ENCODE data around the gene NIN. TPM values are rescaled to one million over a fixed set of nuclear protein-coding genes. Genes with fewer than 3 reads are reported as not detected.
"Not testable (repeated sequence)": the region's sequence is repeated elsewhere in the genome, so short reads cannot be mapped to it uniquely, and the experiment has no call there.

Gene NIN
- total RNA-seq, 1 donor from 2014 or later, result 21.0 TPM

DNA sequence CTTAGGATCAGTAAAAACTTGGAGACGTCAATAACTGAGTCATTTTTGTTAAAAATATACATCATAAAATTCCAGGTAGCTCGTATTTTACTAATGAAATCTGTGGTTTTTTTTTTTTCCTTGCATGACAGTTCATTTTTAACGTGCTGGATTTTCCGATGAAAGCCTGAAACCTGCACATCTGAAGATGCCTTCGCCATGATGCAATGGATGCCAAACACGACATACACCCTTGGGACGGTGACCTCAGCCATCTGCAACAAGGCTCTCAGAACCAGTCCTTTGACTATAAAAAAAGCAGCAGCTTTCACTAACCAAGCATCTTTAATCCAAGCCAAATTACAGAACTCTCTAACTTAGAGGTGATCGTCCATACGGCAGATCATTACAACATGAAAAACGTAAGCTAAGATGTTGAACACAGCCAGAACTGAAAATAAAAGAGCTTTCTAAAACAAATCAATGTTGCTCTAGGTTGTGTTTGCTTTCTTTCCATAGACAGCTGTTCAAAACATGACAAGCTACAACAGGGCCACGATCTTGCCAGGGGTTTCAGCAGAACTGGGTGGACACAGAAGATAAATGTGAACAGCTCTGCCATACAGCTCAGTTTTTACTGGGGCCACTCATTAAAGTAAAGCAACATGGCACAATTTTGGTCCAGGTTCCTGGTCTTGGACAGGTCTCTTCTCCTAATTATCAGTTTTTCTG lies 7.8 kb downstream of the NIN start:
- peaks cover 29% of the 10 kb centered on the region for H3K4me1 Mint-ChIP-seq (ENCODE audit: low read depth)

GRCh38 chr14:50822501-50823042 lies 8.4 kb downstream of the NIN start:
- no peak for DNase-seq (ENCODE audit: low spot score, unreplicated experiment)
- Mint-ChIP-seq H3K9me3 (ENCODE audit: low read depth) (no peaks in the 10 kb centered on the region), H3K36me3 (ENCODE audit: insufficient read depth) (peaks cover 6% of the 10 kb centered on the region), H3K4me1 (ENCODE audit: low read depth) (peaks cover 29% of the 10 kb centered on the region), H3K27me3 (peaks cover 78% of the 10 kb centered on the region), H3K4me3 (ENCODE audit: low read depth) (no peak overlapping the region), H3K27ac (no peak overlapping the region)
- no peak for TF ChIP-seq CTCF (IDR thresholded peaks at IDR 0.05; ENCODE audit: unreplicated experiment)

More for the DNA sequence above, 7.8 kb downstream of the NIN start:
- Mint-ChIP-seq H3K36me3 (ENCODE audit: insufficient read depth) (peaks cover 6% of the 10 kb centered on the region), H3K4me3 (ENCODE audit: low read depth) (no peak overlapping the region), H3K27ac (no peak overlapping the region), H3K9me3 (ENCODE audit: low read depth) (no peaks in the 10 kb centered on the region), H3K27me3 (peaks cover 82% of the 10 kb centered on the region)
- TF ChIP-seq CTCF (IDR thresholded peaks at IDR 0.05; ENCODE audit: unreplicated experiment), result no peak
- no peak for DNase-seq (ENCODE audit: low spot score, unreplicated experiment)

DNA sequence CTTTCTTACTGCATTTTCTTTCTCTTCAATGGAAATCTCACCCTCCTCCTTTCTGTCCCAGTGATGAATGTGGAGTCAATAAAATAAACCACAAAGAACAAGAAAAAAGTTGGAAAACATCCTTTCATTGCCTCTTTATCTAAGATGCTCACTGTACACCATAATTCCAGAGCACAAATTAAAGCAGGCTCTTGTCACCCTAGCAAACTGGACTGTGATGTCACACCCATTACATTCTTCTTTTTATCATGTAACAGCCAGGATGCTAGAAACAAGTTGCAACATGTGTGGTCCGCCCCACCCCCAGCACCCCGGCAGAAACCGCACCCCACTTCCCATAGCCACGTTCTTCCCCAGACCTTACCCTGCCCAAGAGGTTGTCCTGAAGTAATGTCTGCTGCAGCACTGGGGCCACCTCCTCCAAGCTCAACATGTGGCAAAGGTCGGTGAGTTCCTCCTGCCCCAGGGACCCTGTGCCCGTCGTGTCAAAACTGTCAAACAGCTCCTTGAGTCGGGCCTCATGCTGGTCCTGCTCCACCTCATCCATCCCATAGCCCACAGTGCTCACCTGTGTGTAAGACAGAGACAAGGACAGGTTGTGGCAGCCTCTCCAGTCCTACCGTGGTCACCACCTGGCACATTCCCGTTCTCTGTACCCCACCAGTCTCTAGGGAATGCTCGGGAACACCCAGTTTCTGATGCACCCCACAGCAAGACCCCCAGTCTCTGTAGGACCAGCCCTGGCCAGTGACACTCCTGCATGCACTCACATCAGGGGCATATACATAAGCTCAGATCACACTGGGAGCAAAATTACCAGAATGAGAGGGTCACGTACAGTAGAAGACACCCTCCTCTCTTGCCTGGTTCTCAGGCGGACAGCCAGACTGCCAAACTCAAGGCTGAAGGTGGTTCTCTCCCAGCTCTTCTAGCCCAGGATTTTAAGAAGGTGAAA lies 9.2 kb downstream of the NIN start:
- H3K36me3 Mint-ChIP-seq (ENCODE audit: insufficient read depth), result peaks cover 1% of the 10 kb centered on the region

DNA sequence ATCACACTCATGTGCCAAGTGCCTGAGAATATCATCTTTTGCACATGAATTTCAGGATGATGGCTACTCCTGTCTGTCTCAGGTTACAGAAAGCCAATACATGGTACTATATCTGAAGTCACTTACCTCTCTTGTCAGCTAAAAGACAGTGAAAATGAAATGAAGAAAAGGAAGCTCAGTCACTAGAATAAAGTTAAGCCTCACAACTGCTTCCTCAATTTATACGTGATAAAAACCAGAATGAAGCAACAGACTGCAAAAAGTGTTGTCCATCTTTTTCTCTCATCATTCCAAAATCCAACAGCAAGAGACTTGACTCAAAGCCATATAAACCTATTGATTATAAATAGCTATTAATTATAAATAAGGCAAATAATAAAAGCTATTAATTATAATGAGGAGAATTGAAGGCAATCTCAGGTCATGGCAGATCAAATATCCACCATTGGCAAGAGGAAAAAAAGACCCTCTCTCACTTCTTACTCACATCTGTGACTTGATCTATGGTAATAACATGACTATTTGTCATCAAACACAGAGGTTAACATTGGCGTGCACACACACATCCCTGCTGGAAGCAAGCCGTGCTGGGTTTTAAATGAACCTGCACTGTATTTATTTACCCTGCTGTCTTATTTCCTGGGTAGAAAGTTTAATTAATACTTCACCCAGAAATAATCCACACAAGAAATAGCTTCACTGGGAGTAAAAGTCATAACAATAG lies 10.0 kb downstream of the NIN start:
- Mint-ChIP-seq H3K4me1 (ENCODE audit: low read depth) (peaks cover 29% of the 10 kb centered on the region), H3K27ac (no peak overlapping the region), H3K4me3 (ENCODE audit: low read depth) (no peak overlapping the region), H3K36me3 (ENCODE audit: insufficient read depth) (peaks cover 1% of the 10 kb centered on the region), H3K9me3 (ENCODE audit: low read depth) (no peaks in the 10 kb centered on the region), H3K27me3 (peaks cover 72% of the 10 kb centered on the region)
- DNase-seq (ENCODE audit: low spot score, unreplicated experiment), result no peak
- TF ChIP-seq CTCF (IDR thresholded peaks at IDR 0.05; ENCODE audit: unreplicated experiment), result no peak

More for the DNA sequence above, 9.2 kb downstream of the NIN start:
- TF ChIP-seq CTCF (IDR thresholded peaks at IDR 0.05; ENCODE audit: unreplicated experiment), result no peak
- no peak overlapping the region for H3K27ac Mint-ChIP-seq
- no peaks in the 10 kb centered on the region for H3K9me3 Mint-ChIP-seq (ENCODE audit: low read depth)
- peaks cover 75% of the 10 kb centered on the region for H3K27me3 Mint-ChIP-seq
- no peak for DNase-seq (ENCODE audit: low spot score, unreplicated experiment)
- peaks cover 29% of the 10 kb centered on the region for H3K4me1 Mint-ChIP-seq (ENCODE audit: low read depth)
- no peak overlapping the region for H3K4me3 Mint-ChIP-seq (ENCODE audit: low read depth)

GRCh38 chr14:50819303-50819702 lies 11.7 kb downstream of the NIN start:
- Mint-ChIP-seq H3K27me3 (peaks cover 56% of the 10 kb centered on the region), H3K27ac (peak overlapping the region; percentile 44), H3K36me3 (ENCODE audit: insufficient read depth) (peaks cover 11% of the 10 kb centered on the region), H3K4me1 (ENCODE audit: low read depth) (peaks cover 29% of the 10 kb centered on the region)
- not testable (repeated sequence) for DNase-seq (ENCODE audit: low spot score, unreplicated experiment); H3K4me3 Mint-ChIP-seq (ENCODE audit: low read depth); H3K9me3 Mint-ChIP-seq (ENCODE audit: low read depth)

Data from progenitor cell of endocrine pancreas (in vitro differentiated cells).